ENCODE data around the gene SH3TC1. TPM values are rescaled to one million over a fixed set of nuclear protein-coding genes. Genes with fewer than 3 reads are reported as not detected.

The SH3TC1 gene
- total RNA-seq, 5 donors from 2014 or later (not counting 1 experiment from before 2014, with no cell fraction given) = 24.6 to 103 (median 40.3) TPM

- Mint-ChIP-seq H3K4me1 (no peaks in the 10 kb centered on the region), H3K9me3 (no peaks in the 10 kb centered on the region), H3K27me3 (no peaks in the 10 kb centered on the region), H3K4me3 (no peak overlapping the region), H3K27ac (no peak overlapping the region), H3K36me3 (no peaks in the 10 kb centered on the region)
- Histone ChIP-seq H3K4me3 (ENCODE audit: control insufficient read depth in 1 of 2, extremely low read depth in 1 of 2, low read length in 1 of 2) (no peak overlapping the region), H3K36me3 (ENCODE audit: control insufficient read depth in 2 of 2, extremely low read depth in 1 of 2, insufficient read depth in 1 of 2, low read length in 1 of 2) (no peaks in the 10 kb centered on the region), H3K9me3 (no peaks in the 10 kb centered on the region), H3K27ac (ENCODE audit: low read length) (no peak overlapping the region), H3K4me1 (ENCODE audit: control insufficient read depth in 1 of 2, extremely low read depth in 1 of 2, insufficient read depth in 2 of 2, low read length in 2 of 2) (no peaks in the 10 kb centered on the region), H3K27me3 (replicated peaks in 1 of 2; ENCODE audit: control insufficient read depth in 2 of 2, extremely low read depth in 1 of 2, insufficient read depth in 2 of 2, low read length in 1 of 2) (peaks cover 0 to 4% of the 10 kb centered on the region in 2 experiments)
- POLR2A ChIA-PET = no interaction called here
- no peak for DNase-seq
- WGBS (ENCODE audit: insufficient coverage) = 75% methylated on average over 11 of the region's 13 CpGs
- CTCF ChIA-PET = no interaction called here
- ATAC-seq (replicated peaks in 1 of 4) = no peak
Measured at GRCh38 chr4:8289151-8289750, 90.2 kb downstream of the SH3TC1 start.

- Mint-ChIP-seq H3K4me1 (no peaks in the 10 kb centered on the region), H3K9me3 (peaks cover 0 to 4% (median 0%) of the 10 kb centered on the region in 3 donors), H3K27me3 (no peaks in the 10 kb centered on the region), H3K36me3 (no peaks in the 10 kb centered on the region), H3K4me3 (no peak overlapping the region), H3K27ac (no peak overlapping the region)
- ATAC-seq (replicated peaks in 1 of 4) = no peak
- WGBS (ENCODE audit: insufficient coverage) = 89% methylated on average over 27 of the region's 29 CpGs
- CTCF ChIA-PET = no interaction called here
- no peak overlapping the region for H3K27ac ChIP-seq (ENCODE audit: low read length)
- H3K27me3 ChIP-seq (replicated peaks in 1 of 2; ENCODE audit: control insufficient read depth in 2 of 2, extremely low read depth in 1 of 2, insufficient read depth in 2 of 2, low read length in 1 of 2) = peaks cover 0 to 3% of the 10 kb centered on the region in 2 experiments
- DNase-seq = no peak
- no peaks in the 10 kb centered on the region for H3K36me3 ChIP-seq (ENCODE audit: control insufficient read depth in 2 of 2, extremely low read depth in 1 of 2, insufficient read depth in 1 of 2, low read length in 1 of 2)
- POLR2A ChIA-PET = no interaction called here
- no peaks in the 10 kb centered on the region for H3K4me1 ChIP-seq (ENCODE audit: control insufficient read depth in 1 of 2, extremely low read depth in 1 of 2, insufficient read depth in 2 of 2, low read length in 2 of 2)
- no peak overlapping the region for H3K4me3 ChIP-seq (ENCODE audit: control insufficient read depth in 1 of 2, extremely low read depth in 1 of 2, low read length in 1 of 2)
- no peaks in the 10 kb centered on the region for H3K9me3 ChIP-seq
Measured at GRCh38 chr4:8289956-8290700, 91.0 kb downstream of the SH3TC1 start.

GRCh38 chr4:8290701-8290970 is 91.5 kb downstream of the SH3TC1 start:
- no CpG with 5 or more reads among the region's 8 CpGs for WGBS (ENCODE audit: insufficient coverage)
- H3K9me3 Mint-ChIP-seq = peaks cover 0 to 4% (median 0%) of the 10 kb centered on the region in 3 donors
- Histone ChIP-seq H3K4me3 (ENCODE audit: control insufficient read depth in 1 of 2, extremely low read depth in 1 of 2, low read length in 1 of 2) (no peak overlapping the region), H3K4me1 (ENCODE audit: control insufficient read depth in 1 of 2, extremely low read depth in 1 of 2, insufficient read depth in 2 of 2, low read length in 2 of 2) (no peaks in the 10 kb centered on the region), H3K36me3 (ENCODE audit: control insufficient read depth in 2 of 2, extremely low read depth in 1 of 2, insufficient read depth in 1 of 2, low read length in 1 of 2) (no peaks in the 10 kb centered on the region), H3K9me3 (no peaks in the 10 kb centered on the region), H3K27me3 (replicated peaks in 1 of 2; ENCODE audit: control insufficient read depth in 2 of 2, extremely low read depth in 1 of 2, insufficient read depth in 2 of 2, low read length in 1 of 2) (peaks cover 0 to 8% of the 10 kb centered on the region in 2 experiments), H3K27ac (ENCODE audit: low read length) (no peak overlapping the region)
- CTCF ChIA-PET = no interaction called here
- H3K36me3 Mint-ChIP-seq = no peaks in the 10 kb centered on the region
- no peak for ATAC-seq (replicated peaks in 1 of 4)
- H3K27me3 Mint-ChIP-seq = peaks cover 0 to 3% of the 10 kb centered on the region in 2 donors
- POLR2A ChIA-PET = no interaction called here
- H3K27ac Mint-ChIP-seq = no peak overlapping the region
- H3K4me3 Mint-ChIP-seq = no peak overlapping the region
- no peaks in the 10 kb centered on the region for H3K4me1 Mint-ChIP-seq
- DNase-seq = no peak

Other genes with a start within 250 kb of the SH3TC1 start
- gene ABLIM2, start 40.5 kb upstream of the SH3TC1 start, total RNA-seq = 1 to 10 TPM; 2.6 to 7.0 (median 5.5) TPM
- gene HTRA3, start 70.5 kb downstream of the SH3TC1 start, total RNA-seq = under 1 TPM in 2 of 5 donors, not detected in 3; 0.13 to 0.26 TPM
- 10 to 100 TPM in 4 of 5 donors, 1 to 10 TPM in 1; 9.4 to 20.7 (median 15.8) TPM for gene ACOX3, start 241.4 kb downstream of the SH3TC1 start, total RNA-seq
- 10 to 100 TPM; 25.6 to 40.9 (median 35.3) TPM for gene TRMT44, start 241.5 kb downstream of the SH3TC1 start, total RNA-seq

Measured in T-cell (primary cell).